Measurements from ENCODE around the gene PTBP1.

Gene PTBP1

GRCh38 chr19:772730-773436 is 24.4 kb upstream of the PTBP1 start:
- no peak for DNase-seq

DNA sequence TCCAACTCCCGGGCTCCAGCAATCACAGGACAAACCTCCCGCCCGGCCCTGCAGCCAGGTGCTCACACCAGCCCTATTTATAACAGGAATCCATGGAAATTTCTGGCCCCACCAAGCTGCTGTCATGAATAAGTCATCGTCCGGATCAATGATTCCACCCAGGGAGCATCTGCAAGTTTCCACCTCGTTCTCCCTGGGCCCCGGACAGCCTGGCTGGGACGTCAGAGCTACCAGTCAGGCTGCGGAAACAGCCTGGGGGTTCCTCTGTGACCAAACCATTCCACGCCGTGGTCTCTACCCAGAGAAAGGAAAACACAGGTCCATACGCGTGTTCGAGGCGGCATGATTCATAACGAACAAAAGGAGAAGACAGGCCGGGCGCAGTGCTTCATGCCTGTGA is 20.7 kb upstream of the PTBP1 start:
- no peak for DNase-seq

DNA sequence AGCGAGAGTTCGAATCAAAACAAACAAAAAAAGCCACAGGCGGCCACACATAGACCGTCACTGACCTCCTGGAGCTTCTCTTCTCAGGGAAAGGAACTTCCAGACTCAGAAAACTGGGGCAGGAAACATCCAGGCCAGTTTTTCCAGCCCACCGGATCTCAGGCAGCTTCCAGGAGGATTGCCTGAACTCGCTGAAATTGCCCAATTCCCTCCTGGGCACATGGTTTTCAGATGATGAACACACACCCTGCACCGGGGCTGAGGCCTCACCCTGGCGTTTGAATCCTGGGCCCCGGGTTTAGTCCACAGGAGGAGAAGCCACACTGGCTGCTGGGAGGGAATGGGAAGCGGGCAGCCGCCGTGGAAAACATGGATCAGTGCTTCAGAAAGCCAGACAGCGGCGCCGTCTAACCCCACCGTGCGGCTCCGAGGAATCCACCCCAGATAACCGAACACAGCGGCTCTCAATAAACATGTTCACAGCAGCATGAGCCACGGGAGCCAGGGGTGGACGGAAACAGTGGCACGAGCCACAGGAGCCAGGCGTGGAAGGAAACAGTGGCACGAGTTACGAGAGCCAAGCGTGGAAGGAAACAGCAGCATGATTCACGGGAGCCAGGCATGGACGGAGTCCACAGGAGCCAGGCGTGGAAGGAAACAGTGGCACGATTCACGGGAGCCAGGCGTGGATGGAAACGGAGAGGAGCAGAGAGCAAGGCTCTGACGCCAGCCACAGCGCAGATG is 18.2 kb upstream of the PTBP1 start:
- DNase-seq: no peak

- DNase-seq: no peak
Observed at GRCh38 chr19:780935-781334, 16.3 kb upstream of the PTBP1 start.

DNA sequence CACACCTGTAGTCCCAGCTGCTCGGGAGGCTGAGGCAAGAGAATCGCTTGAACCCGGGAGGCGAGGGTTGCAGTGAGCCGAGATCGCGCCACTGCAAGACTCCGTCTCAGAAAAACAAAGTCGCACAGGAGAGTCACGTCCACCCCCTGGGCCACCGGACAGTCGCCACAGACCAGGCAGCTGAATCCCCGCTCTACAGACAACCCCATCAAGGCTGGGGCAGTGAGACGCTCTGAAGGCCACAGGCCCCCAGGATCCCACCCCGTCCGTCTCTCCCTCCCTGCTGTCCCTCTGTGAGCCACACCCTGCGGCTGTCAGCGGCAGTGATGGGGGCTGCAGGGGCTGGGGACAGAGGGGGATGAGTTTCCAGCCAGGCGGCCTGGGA is 15.5 kb upstream of the PTBP1 start:
- no peak for DNase-seq

GRCh38 chr19:782185-782877 is 14.9 kb upstream of the PTBP1 start:
- DNase-seq: no peak

DNA sequence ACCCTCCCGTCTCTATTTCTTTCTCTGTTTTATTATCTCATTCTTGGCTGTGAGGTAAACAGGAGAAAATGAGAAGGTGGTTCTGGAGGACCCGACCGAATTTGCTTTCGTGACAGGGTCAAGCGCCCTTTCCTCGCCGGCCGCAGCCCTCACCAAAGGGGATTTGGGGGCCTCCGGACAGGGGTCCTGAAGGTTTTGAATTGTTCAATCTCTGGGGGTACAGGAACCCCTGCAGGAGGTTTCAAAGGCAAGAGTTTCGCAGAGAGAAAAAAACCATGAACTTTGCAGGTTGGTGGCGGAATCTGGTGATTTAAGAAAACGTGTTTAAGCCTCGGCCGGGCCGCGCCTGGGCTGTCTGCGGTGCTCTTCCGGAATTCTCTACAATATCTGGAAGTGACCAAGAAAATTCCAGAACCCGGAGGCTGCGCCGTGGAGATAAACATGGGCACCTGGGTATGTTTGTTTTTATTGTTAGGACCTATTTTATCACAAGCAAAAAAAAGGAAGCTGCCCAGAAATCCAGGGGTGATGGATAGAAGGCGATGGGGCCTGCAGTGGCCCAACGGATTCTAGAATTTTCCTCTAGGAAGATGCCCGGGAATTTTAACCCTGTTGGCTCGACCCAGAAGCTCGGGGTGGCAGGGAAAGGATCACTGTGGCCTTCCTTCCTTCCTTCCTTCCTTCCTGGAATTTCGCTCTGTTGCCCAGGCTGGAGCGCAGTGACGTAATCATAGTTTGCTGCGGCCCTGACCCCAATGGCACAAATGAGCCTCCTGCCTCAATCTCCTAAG is 14.2 kb upstream of the PTBP1 start:
- no peak for DNase-seq

- DNase-seq: no peak
Observed at GRCh38 chr19:784541-784940, 12.7 kb upstream of the PTBP1 start.

DNA sequence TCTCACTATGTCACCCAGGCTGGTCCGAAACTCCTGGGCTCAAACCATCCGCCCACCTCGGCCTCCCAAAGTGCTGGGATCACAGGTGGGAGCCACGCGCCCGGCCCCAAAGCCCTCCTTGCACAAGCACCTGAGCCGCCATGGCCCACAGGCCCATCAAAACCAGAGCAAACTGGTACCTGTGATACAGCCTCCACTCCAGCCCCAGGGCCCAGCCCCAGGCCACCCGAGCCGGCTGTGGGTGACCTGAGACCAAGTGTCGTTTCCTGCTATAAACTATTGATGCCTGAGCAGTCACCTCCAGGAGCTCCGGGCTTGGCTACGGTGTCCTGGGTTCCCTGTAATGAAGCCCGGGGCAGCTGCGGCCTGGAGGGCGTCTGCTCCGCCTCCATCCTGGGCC is 9.7 kb upstream of the PTBP1 start:
- no peak for DNase-seq

- DNase-seq: no peak
Observed at GRCh38 chr19:788686-788982, 8.6 kb upstream of the PTBP1 start.

DNA sequence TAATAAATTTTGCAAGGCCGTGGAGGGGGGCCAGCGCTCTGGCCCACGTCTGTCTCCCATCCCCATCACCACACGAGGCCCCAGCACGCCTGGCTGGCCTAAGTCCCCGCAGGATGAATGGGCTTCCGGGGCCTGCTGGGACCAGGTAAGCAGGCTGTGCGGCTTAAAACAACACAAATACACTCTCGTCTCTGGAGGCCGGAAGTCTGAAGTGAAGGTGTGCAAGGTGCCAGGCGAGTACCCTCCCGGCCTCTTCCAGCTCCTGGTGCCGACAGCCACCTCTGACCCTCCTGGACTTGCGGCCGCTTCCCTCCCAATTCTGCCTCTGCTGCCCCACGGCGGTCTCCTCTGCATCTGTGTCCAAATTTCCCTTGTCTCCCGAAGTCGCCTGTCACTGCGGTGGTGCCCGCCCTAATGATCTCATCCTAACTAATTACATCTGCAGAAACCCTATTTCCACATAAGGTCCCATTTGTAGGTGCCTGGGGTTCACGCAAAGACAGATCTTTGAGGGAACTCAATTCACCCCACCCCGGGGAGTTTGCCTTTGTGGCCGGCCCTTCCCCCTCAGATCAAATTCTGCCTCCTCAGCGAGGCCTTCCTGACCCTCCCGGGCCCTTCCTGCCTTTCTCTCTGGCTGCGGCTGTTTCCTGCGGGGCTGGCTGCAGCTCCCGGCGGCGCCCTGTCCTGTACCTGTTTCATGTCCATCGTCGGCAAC is 8.1 kb upstream of the PTBP1 start:
- DNase-seq: no peak

DNA sequence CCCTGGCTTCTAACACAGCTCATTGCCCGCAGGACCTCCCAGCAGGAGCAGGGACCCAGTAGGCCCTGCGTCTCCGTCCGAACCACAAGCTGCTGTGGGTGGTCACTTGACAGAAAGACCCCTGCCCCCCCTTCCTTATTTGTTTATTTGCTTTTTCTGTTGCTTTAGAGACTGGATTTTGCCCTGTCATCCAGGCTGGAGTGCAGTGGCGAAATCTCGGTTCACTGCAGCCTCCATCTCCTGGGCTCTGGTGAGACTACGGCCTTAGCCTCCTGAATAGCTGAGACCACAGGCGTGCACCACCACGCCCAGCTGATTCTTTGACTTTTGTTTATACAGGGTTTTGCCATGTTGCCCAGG is 7.6 kb upstream of the PTBP1 start:
- DNase-seq: no peak

DNA sequence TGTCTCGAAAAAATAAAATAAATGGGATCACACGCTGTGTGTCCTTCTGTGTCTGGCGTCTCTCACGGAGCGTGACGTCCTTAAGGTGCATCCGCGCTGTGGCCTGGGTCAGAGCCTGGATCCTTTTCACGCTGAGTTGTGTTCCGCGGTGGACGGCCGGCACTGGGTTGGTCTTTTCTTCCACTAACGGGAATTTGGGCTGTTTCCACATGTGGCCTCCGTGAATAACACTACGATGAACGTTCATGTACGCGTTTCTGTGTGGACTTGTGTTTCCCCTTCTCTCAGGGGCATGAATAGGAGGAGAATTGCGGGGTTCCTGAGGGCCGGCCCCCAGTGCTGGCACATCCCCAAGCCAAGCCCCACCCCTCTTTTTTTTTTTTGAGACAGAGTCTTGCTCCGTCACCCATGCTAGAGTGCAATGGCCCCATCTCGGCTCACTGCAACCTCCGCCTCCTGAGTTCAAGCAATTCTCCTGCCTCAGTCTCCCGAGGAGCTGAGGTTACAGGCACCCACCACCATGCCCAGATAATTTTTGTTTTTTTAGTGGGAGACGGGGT is 6.2 kb upstream of the PTBP1 start:
- DNase-seq: no peak

GRCh38 chr19:791567-792305 is 5.5 kb upstream of the PTBP1 start:
- no peak for DNase-seq

GRCh38 chr19:792306-792885 is 4.9 kb upstream of the PTBP1 start:
- DNase-seq: no peak

DNA sequence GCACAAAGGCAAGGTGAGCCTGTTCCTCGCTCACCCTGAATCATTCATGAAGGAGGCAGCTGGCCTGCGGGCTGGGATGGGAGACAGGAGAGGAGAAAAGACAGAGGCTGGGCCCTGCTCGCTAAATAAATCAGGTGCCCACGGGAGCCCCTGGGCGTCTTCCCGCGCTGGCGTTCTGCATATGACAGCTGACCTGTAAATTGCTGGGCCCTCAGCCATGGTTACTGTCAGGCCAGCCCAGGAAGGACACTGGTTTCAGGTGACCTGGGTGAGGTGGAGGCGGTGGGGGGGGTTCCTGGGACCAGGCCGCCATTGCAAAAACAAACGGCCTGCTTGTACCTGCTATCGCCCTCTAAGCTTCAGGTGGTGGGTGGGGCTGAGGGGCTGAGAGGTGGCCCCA is 3.4 kb upstream of the PTBP1 start:
- no peak for DNase-seq

- no peak for DNase-seq
Observed at GRCh38 chr19:795073-795611, 2.1 kb upstream of the PTBP1 start.

GRCh38 chr19:795691-796581 is 1.3 kb upstream of the PTBP1 start:
- no peak for DNase-seq

- peak; percentile 69 to 74 for DNase-seq
Observed at GRCh38 chr19:797528-798414, 519 bp downstream of the PTBP1 start.

Measured in activated CD4-positive, alpha-beta T cell treated with anti-CD3 and anti-CD28 coated beads, Interleukin-2, amount 50 U/mL, for 4 hours (primary cell).